HepG2 (cell line): ENCODE data around the gene MAEA. TPM values are rescaled to one million over a fixed set of nuclear protein-coding genes. Genes with fewer than 3 reads are reported as not detected.
A peak's percentile ranks its signal among the peaks of the same experiment; 100 is the strongest.

Experiments
- ATAC-seq: fragments of 200-7000 bp; cut with Tn5 transposase; 3 replicates; pipeline ENCODE4 v1.9.1; 2020; ENCODE audit warnings: mild to moderate bottlenecking, moderate library complexity
- BruUV-seq: library from RNA; stranded (reverse); fragments of 400-500 nt; replicated peaks from 2 replicates; lab custom pipeline; 2021; lab: Mats Ljungman, UMichigan
- CTCF ChIA-PET: fragments of 300-600 bp; formaldehyde crosslinking; extraction: SDS; loops from one replicate; lab custom pipeline; 2021; ENCODE audit warnings: low total read pairs, inconsistent platforms, low intra/inter-chr PET ratio; lab: Yijun Ruan, JAX
- POLR2A ChIA-PET: fragments of 350-600 bp; sonication (Branson Sonifier 250); formaldehyde crosslinking; loops from one replicate; lab custom pipeline; 2020; ENCODE audit warnings: antibody characterized with exemption, inconsistent platforms; lab: Yijun Ruan, JAX
- DNase-seq: peaks from one replicate; pipeline ENCODE4 v3.0.0-alpha.2; 2015; ENCODE audit warnings: low spot score
- FAIRE-seq: peaks from 3 replicates; lab custom pipeline; 2011; peaks lifted over from hg19 to GRCh38; lab: Jason Lieb, UNC
- H2AFZ ChIP-seq: one replicate; pipeline ENCODE4 v1.6.1; 2011; ENCODE audit warnings: low read length, inconsistent platforms
- H3K27ac ChIP-seq: fragments of 300-600 bp; 3 replicates; pipeline ENCODE4 v1.8.0; 2011; ENCODE audit warnings: mixed run types, mild to moderate bottlenecking, mixed read lengths, low read length, inconsistent platforms; ENCODE audit not compliant: insufficient read depth; ENCODE audit errors: extremely low read length
- H3K27me3 ChIP-seq, 2 experiments: fragments of 200-600 bp in 1 of 2; 2 replicates in 1 of 2; 3 replicates in 1 of 2; pipeline versions ENCODE4 v1.6.0 to v1.8.0; 2011; ENCODE audit warnings: low read length in 2 of 2, mild to moderate bottlenecking in 2 of 2, moderate library complexity in 2 of 2, inconsistent platforms in 1 of 2; ENCODE audit not compliant: insufficient read depth in 2 of 2, control insufficient read depth in 1 of 2
- H3K36me3 ChIP-seq, 2 experiments: fragments of 200-600 bp in 1 of 2; replicated peaks in 1 of 2; 2 replicates in 1 of 2; 3 replicates in 1 of 2; pipeline versions ENCODE4 v1.5.1 to v1.8.0; 2011; ENCODE audit warnings: low read length in 2 of 2, inconsistent platforms in 1 of 2; ENCODE audit not compliant: insufficient read depth in 2 of 2, control insufficient read depth in 1 of 2
- H3K4me1 ChIP-seq: 2 replicates; pipeline ENCODE4 v1.5.1; 2012; ENCODE audit warnings: low read length, inconsistent platforms; ENCODE audit not compliant: insufficient read depth
- H3K4me2 ChIP-seq: 2 replicates; pipeline ENCODE4 v1.6.0; 2011; ENCODE audit warnings: low read depth, low read length, inconsistent platforms
- H3K4me3 ChIP-seq, 3 experiments: fragments of 200-600 bp in 1 of 3; sonication (generic), shearing (Covaris generic) in 1 of 3; replicated peaks in 1 of 3; 2 replicates each; pipeline ENCODE4 v1.5.1; 2011 to 2016; ENCODE audit warnings: low read length in 3 of 3, inconsistent platforms in 2 of 3, low read depth in 2 of 3, mild to moderate bottlenecking in 2 of 3, control low read depth in 1 of 3, mixed read lengths in 1 of 3; ENCODE audit not compliant: insufficient read depth in 1 of 3
- H3K79me2 ChIP-seq: one replicate; pipeline ENCODE4 v1.6.1; 2011; ENCODE audit warnings: low read length, inconsistent platforms; ENCODE audit not compliant: insufficient read depth
- H3K9ac ChIP-seq: 2 replicates; pipeline ENCODE4 v1.6.0; 2011; ENCODE audit warnings: mild to moderate bottlenecking, low read depth, low read length, inconsistent platforms; ENCODE audit not compliant: insufficient read depth
- H3K9me3 ChIP-seq: 2 replicates; pipeline ENCODE4 v1.5.1; 2012; ENCODE audit warnings: mild to moderate bottlenecking, low read length
- H4K20me1 ChIP-seq: 2 replicates; pipeline ENCODE4 v1.6.0; 2011; ENCODE audit warnings: inconsistent platforms, mild to moderate bottlenecking, low read length, moderate library complexity; ENCODE audit not compliant: insufficient read depth
- GATAD1 ChIP-seq: IDR thresholded peaks from 2 replicates; pipeline ENCODE4 v1.6.1; 2016; ENCODE audit warnings: missing genetic modification reagents, missing compliant biosample characterization
- KDM1A ChIP-seq: IDR thresholded peaks from 2 replicates; pipeline ENCODE4 v1.6.1; 2016; ENCODE audit warnings: missing compliant biosample characterization
- KDM5B ChIP-seq: sonication (generic); formaldehyde crosslinking; IDR thresholded peaks from 2 replicates; pipeline ENCODE4 v1.4.0; 2020; ENCODE audit warnings: missing genetic modification reagents, mild to moderate bottlenecking, borderline replicate concordance
- NRL ChIP-seq: sonication (generic); formaldehyde crosslinking; IDR thresholded peaks from 2 replicates; pipeline ENCODE4 v1.5.0; 2020; ENCODE audit warnings: missing genetic modification reagents, mild to moderate bottlenecking, moderate library complexity, borderline replicate concordance
- PHF21A ChIP-seq: sonication (generic); formaldehyde crosslinking; IDR thresholded peaks from 2 replicates; pipeline ENCODE4 v1.5.0; 2020; ENCODE audit warnings: mild to moderate bottlenecking, missing genetic modification reagents
- POLR2A ChIP-seq, 2 experiments: IDR thresholded peaks; 2 replicates each; pipeline ENCODE4 v1.6.1; 2011; ENCODE audit warnings: low read depth in 2 of 2, low read length in 2 of 2, mild to moderate bottlenecking in 1 of 2, moderate library complexity in 1 of 2; ENCODE audit not compliant: insufficient read depth in 1 of 2
- REPIN1 ChIP-seq: sonication (generic); formaldehyde crosslinking; IDR thresholded peaks from 2 replicates; pipeline ENCODE4 v1.8.0; 2022; ENCODE audit warnings: missing genetic modification reagents, low read depth, mild to moderate bottlenecking, borderline replicate concordance
- SIN3A ChIP-seq: IDR thresholded peaks from 2 replicates; pipeline ENCODE4 v1.6.1; 2011; ENCODE audit warnings: low read depth, mild to moderate bottlenecking, control low read depth, low read length, borderline replicate concordance
- ZNF12 ChIP-seq: sonication (generic); formaldehyde crosslinking; IDR thresholded peaks from 2 replicates; pipeline ENCODE4 v1.5.0; 2020; ENCODE audit warnings: missing genetic modification reagents
- ZNF333 ChIP-seq: sonication (generic); formaldehyde crosslinking; IDR thresholded peaks from 2 replicates; pipeline ENCODE4 v1.4.0; 2020; ENCODE audit warnings: mild to moderate bottlenecking, missing genetic modification reagents, borderline replicate concordance
- ZNF432 ChIP-seq: sonication (generic); formaldehyde crosslinking; IDR thresholded peaks from 2 replicates; pipeline ENCODE4 v1.5.0; 2020; ENCODE audit warnings: missing genetic modification reagents, mild to moderate bottlenecking, borderline replicate concordance
- ZNF724P ChIP-seq: sonication (generic); formaldehyde crosslinking; IDR thresholded peaks from 2 replicates; pipeline ENCODE4 v1.8.0; 2022; ENCODE audit warnings: missing genetic modification reagents, borderline replicate concordance
- ZNF777 ChIP-seq: sonication (generic); formaldehyde crosslinking; IDR thresholded peaks from 2 replicates; pipeline ENCODE4 v1.4.0; 2020; ENCODE audit warnings: missing genetic modification reagents
- ZNF792 ChIP-seq: IDR thresholded peaks from 2 replicates; pipeline ENCODE4 v1.6.1; 2016
- WGBS: methylation state at CpG from one replicate; pipeline ENCODE4 v1.1.6; 2017; ENCODE audit warnings: low lambda C conversion rate; 5-methylcytosine and 5-hydroxymethylcytosine counted together
- in situ Hi-C: cut with HindIII; loops from 2 replicates; pipeline ENCODE4 v1.10.0; 2017; ENCODE audit warnings: low pct_unique_long_range_greater_than_20kb; ENCODE audit not compliant: extremely low pct_ligation_motif_present
- intact Hi-C: fragments of 100-400 bp; cut with micrococcal nuclease; formaldehyde crosslinking; loops from one replicate; pipeline ENCODE4 v1.10.0; 2022; ENCODE audit not compliant: unreplicated experiment
- polyA plus RNA-seq, 8 experiments: library from polyadenylated mRNA; depleted of rRNA in 3 of 8; stranded (reverse) in 7 of 8; unstranded in 1 of 8; fragments of >200 nt; fragmentation: Illumina TruSeq in 4 of 8; extraction: Trizol in 4 of 8; gene quantifications; 2 replicates each; pipeline versions ENCODE4 v1.2.1 to v1.2.3, GENCODE V29; 2011 to 2016; ENCODE audit warnings: low read depth in 4 of 8, missing spikeins in 1 of 8, mixed read lengths in 1 of 8; ENCODE audit not compliant: insufficient read depth in 1 of 8
- total RNA-seq, 5 experiments: library from RNA; depleted of rRNA; stranded (reverse); fragments of >200 nt; fragmentation: Illumina TruSeq; extraction: Trizol; gene quantifications; 2 replicates each; pipeline ENCODE4 v1.2.3, GENCODE V29; 2016; ENCODE audit warnings: low read depth in 1 of 5
- TF ChIP-seq, protein P1 (sequence below): sonication (generic); formaldehyde crosslinking; IDR thresholded peaks from 2 replicates; pipeline ENCODE4 v1.4.0; 2020; ENCODE audit warnings: mild to moderate bottlenecking, missing genetic modification reagents
- TF ChIP-seq, protein P2 (sequence below): sonication (generic); formaldehyde crosslinking; IDR thresholded peaks from 2 replicates; pipeline ENCODE4 v1.5.1; 2020; ENCODE audit warnings: mild to moderate bottlenecking, moderate library complexity, missing genetic modification reagents
- TF ChIP-seq, protein P3 (sequence below): sonication (generic); formaldehyde crosslinking; IDR thresholded peaks from 2 replicates; pipeline ENCODE4 v1.4.0; 2020; ENCODE audit warnings: missing genetic modification reagents

The MAEA gene
- total and polyA plus RNA-seq, 2 of the 13 experiments (the other 11 are each of a cell fraction or from before 2014, with no cell fraction given), result 52.0 to 57.1 TPM

DNA sequence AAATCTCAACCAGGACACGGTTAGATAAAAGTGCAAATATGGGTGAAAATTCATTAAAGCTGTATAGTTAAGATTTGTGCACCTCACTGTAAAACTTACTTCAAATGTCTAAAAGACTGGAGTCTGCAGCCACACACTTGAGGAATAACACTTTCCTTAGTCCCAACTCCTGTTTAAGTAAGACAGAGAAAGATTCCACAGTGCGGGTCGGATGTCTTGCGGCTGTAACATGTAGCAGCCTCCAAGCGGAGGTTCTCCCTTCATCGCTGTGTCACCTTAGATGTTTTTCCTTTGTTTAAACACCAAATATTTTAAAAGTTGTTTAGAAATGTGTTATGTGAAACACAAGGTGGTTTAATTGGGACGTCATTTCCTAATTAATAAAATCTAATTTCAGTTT, 905 bp upstream of the MAEA start (continued):
- peak; percentile 46; the same call in 1 of the 2 replicates for TF ChIP-seq ZNF12
- TF ChIP-seq REPIN1 (CRISPR knock-in tag), result no peak
- TF ChIP-seq PHF21A, result no peak

DNA sequence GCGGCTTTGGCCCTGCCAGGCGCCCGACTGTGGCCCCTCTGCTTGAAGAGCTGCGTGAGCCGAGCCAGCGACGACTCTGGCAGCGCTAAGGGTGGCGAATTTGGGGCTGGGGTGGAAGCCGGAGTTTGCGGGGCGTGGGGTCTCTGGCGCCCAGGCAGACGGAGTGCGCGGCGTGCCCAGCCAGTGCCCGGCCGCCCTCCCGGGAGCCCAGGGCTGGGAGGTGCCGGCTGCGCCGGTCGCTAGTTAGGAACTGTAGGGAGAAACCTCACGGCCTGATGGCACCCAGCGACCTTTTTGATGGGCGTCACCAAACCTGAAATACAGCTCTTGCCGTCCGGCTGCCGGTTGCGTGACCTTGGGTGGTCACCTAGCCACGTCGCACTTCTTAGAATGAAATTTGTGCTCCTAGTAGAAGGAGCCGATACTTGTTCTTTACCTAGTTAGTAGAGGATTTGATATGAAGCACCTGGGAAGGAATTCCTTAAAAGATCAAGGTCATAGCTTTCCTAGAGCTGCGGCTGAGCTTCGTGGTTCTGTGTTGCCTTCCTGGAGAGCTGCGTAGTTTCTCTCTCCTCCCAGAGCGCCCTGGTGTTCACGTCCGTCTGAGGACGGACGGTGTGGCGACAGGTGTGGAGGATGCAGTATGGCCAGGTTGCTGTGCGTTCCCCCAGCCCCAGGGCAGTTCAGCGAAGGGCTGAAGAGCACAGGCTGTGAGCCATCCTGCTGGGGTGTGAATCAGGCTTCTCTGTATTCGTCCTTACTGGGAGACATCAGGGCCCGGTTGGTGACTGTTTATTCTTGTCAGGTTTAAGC, 680 bp downstream of the MAEA start:
- peak overlapping the region; percentile 85 for H3K4me2 ChIP-seq
- H3K27me3 ChIP-seq, result no peaks in the 10 kb centered on the region; a peak in 1 of 5 replicates
- peaks cover 46% of the 10 kb centered on the region for H4K20me1 ChIP-seq
- peak overlapping the region; percentile 72 for H3K27ac ChIP-seq
- FAIRE-seq, result no peak
- peaks cover 5% of the 10 kb centered on the region; the same call in 1 of the 2 replicates for H3K9me3 ChIP-seq
- no peak for DNase-seq
- in situ Hi-C loops, result no loop called here
- CTCF ChIA-PET, result no interaction called here
- H3K79me2 ChIP-seq, result peaks cover 64% of the 10 kb centered on the region
- peak overlapping the region; percentile 96 for H3K9ac ChIP-seq
- 1% methylated on average over 12 of the region's 47 CpGs for WGBS
- peak; percentile 2; the same call in 1 of the 3 replicates for ATAC-seq
- intact Hi-C loops, result no loop called here
- TSS peak; percentile 58 for BruUV-seq
- no peaks in the 10 kb centered on the region; a peak in 2 of 5 replicates for H3K36me3 ChIP-seq
- H3K4me3 ChIP-seq, result peak overlapping the region; percentile 81 to 94 (median 84)
- H2AFZ ChIP-seq, result no peak overlapping the region
- peaks cover 50% of the 10 kb centered on the region for H3K4me1 ChIP-seq
- POLR2A ChIA-PET, result interaction anchor here (2.4 to 5.5 kb wide), 2 partner anchors 19 to 56 kb away, joined by 29 to 33 read pairs; partner anchors contain the start of gene UVSSA
- TF ChIP-seq, protein P1, sequence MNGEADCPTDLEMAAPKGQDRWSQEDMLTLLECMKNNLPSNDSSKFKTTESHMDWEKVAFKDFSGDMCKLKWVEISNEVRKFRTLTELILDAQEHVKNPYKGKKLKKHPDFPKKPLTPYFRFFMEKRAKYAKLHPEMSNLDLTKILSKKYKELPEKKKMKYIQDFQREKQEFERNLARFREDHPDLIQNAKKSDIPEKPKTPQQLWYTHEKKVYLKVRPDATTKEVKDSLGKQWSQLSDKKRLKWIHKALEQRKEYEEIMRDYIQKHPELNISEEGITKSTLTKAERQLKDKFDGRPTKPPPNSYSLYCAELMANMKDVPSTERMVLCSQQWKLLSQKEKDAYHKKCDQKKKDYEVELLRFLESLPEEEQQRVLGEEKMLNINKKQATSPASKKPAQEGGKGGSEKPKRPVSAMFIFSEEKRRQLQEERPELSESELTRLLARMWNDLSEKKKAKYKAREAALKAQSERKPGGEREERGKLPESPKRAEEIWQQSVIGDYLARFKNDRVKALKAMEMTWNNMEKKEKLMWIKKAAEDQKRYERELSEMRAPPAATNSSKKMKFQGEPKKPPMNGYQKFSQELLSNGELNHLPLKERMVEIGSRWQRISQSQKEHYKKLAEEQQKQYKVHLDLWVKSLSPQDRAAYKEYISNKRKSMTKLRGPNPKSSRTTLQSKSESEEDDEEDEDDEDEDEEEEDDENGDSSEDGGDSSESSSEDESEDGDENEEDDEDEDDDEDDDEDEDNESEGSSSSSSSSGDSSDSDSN (CRISPR knock-in tag), result peak; percentile 35; the same call in 1 of the 2 replicates
- TF ChIP-seq, protein P2, sequence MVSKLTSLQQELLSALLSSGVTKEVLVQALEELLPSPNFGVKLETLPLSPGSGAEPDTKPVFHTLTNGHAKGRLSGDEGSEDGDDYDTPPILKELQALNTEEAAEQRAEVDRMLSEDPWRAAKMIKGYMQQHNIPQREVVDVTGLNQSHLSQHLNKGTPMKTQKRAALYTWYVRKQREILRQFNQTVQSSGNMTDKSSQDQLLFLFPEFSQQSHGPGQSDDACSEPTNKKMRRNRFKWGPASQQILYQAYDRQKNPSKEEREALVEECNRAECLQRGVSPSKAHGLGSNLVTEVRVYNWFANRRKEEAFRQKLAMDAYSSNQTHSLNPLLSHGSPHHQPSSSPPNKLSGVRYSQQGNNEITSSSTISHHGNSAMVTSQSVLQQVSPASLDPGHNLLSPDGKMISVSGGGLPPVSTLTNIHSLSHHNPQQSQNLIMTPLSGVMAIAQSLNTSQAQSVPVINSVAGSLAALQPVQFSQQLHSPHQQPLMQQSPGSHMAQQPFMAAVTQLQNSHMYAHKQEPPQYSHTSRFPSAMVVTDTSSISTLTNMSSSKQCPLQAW (CRISPR knock-in tag), result 0 out of 2 replicates have a peak, but pooled peaks have one; percentile 21
- TF ChIP-seq ZNF724P, result peak; percentile 10; the same call in 1 of the 2 replicates
- TF ChIP-seq SIN3A, result 0 out of 2 replicates have a peak, but pooled peaks have one; percentile 21
- TF ChIP-seq NRL (CRISPR knock-in tag), result no peak
- no peak for TF ChIP-seq ZNF792 (CRISPR knock-in tag)
- TF ChIP-seq KDM5B (CRISPR knock-in tag), result no peak
- 0 out of 2 replicates have a peak, but pooled peaks have one; percentile 29 for TF ChIP-seq ZNF432 (CRISPR knock-in tag)
- TF ChIP-seq GATAD1 (CRISPR knock-in tag), result no peak
- peak; percentile 21; the same call in 1 of the 2 replicates for TF ChIP-seq ZNF777 (CRISPR knock-in tag)
- TF ChIP-seq, protein P3, sequence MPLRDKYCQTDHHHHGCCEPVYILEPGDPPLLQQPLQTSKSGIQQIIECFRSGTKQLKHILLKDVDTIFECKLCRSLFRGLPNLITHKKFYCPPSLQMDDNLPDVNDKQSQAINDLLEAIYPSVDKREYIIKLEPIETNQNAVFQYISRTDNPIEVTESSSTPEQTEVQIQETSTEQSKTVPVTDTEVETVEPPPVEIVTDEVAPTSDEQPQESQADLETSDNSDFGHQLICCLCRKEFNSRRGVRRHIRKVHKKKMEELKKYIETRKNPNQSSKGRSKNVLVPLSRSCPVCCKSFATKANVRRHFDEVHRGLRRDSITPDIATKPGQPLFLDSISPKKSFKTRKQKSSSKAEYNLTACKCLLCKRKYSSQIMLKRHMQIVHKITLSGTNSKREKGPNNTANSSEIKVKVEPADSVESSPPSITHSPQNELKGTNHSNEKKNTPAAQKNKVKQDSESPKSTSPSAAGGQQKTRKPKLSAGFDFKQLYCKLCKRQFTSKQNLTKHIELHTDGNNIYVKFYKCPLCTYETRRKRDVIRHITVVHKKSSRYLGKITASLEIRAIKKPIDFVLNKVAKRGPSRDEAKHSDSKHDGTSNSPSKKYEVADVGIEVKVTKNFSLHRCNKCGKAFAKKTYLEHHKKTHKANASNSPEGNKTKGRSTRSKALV, result peak; percentile 67; the same call in 1 of the 2 replicates
- 0 out of 4 replicates have a peak, but pooled peaks of 1 of the 2 experiments have one; percentile 54 for TF ChIP-seq POLR2A (IDR thresholded peaks at IDR 0.05; ENCODE audit: insufficient read depth in 1 of 2, low read depth in 2 of 2, low read length in 2 of 2)
- TF ChIP-seq ZNF333, result no peak
- TF ChIP-seq KDM1A (CRISPR knock-in tag), result no peak
